ENCODE data around the gene WNK2.

WNK2 gene

GRCh38 chr9:93183131-93183662 is 742 bp upstream of the WNK2 start:
- FAIRE-seq = no peak
- TF ChIP-seq POLR2AphosphoS5 (IDR thresholded peaks at IDR 0.05; ENCODE audit: low read depth, low read length) = no peak
- no peak for TF ChIP-seq TAF1 (IDR thresholded peaks at IDR 0.05; ENCODE audit: low read depth, low read length)
- no peak for TF ChIP-seq POU2F2 (IDR thresholded peaks at IDR 0.05; ENCODE audit: low read depth, low read length)
- TF ChIP-seq SPI1 (IDR thresholded peaks at IDR 0.05; ENCODE audit: low read depth, low read length) = no peak
- no peak for TF ChIP-seq PAX5 (IDR thresholded peaks at IDR 0.05; ENCODE audit: insufficient read depth, low read length, severe bottlenecking)
- no peak for TF ChIP-seq POLR2A (IDR thresholded peaks at IDR 0.05; ENCODE audit: low read depth, low read length)
- DNase-seq (ENCODE audit: insufficient read length, low spot score) = no peak

- TF ChIP-seq PAX5 (IDR thresholded peaks at IDR 0.05; ENCODE audit: insufficient read depth, low read length, severe bottlenecking) = no peak
- TF ChIP-seq POU2F2 (IDR thresholded peaks at IDR 0.05; ENCODE audit: low read depth, low read length) = no peak
- no peak for TF ChIP-seq SPI1 (IDR thresholded peaks at IDR 0.05; ENCODE audit: low read depth, low read length)
- TF ChIP-seq POLR2A (IDR thresholded peaks at IDR 0.05; ENCODE audit: low read depth, low read length) = no peak
- no peak for TF ChIP-seq TAF1 (IDR thresholded peaks at IDR 0.05; ENCODE audit: low read depth, low read length)
- TF ChIP-seq POLR2AphosphoS5 (IDR thresholded peaks at IDR 0.05; ENCODE audit: low read depth, low read length) = no peak
- FAIRE-seq (no peak), DNase-seq (ENCODE audit: insufficient read length, low spot score) (no peak)
Observed at GRCh38 chr9:93184432-93185265, 710 bp downstream of the WNK2 start.

GRCh38 chr9:93185266-93186214 is 1.6 kb downstream of the WNK2 start:
- DNase-seq (ENCODE audit: insufficient read length, low spot score) (no peak), FAIRE-seq (no peak)
- TF ChIP-seq TAF1 (IDR thresholded peaks at IDR 0.05; ENCODE audit: low read depth, low read length) = no peak
- no peak for TF ChIP-seq POU2F2 (IDR thresholded peaks at IDR 0.05; ENCODE audit: low read depth, low read length)
- TF ChIP-seq SPI1 (IDR thresholded peaks at IDR 0.05; ENCODE audit: low read depth, low read length) = no peak
- no peak for TF ChIP-seq POLR2A (IDR thresholded peaks at IDR 0.05; ENCODE audit: low read depth, low read length)
- TF ChIP-seq POLR2AphosphoS5 (IDR thresholded peaks at IDR 0.05; ENCODE audit: low read depth, low read length) = no peak
- TF ChIP-seq PAX5 (IDR thresholded peaks at IDR 0.05; ENCODE audit: insufficient read depth, low read length, severe bottlenecking) = no peak

GRCh38 chr9:93186215-93186945 is 2.4 kb downstream of the WNK2 start:
- FAIRE-seq (no peak), DNase-seq (ENCODE audit: insufficient read length, low spot score) (no peak)
- TF ChIP-seq TAF1 (IDR thresholded peaks at IDR 0.05; ENCODE audit: low read depth, low read length) = no peak
- no peak for TF ChIP-seq POU2F2 (IDR thresholded peaks at IDR 0.05; ENCODE audit: low read depth, low read length)
- no peak for TF ChIP-seq POLR2A (IDR thresholded peaks at IDR 0.05; ENCODE audit: low read depth, low read length)
- TF ChIP-seq PAX5 (IDR thresholded peaks at IDR 0.05; ENCODE audit: insufficient read depth, low read length, severe bottlenecking) = no peak
- no peak for TF ChIP-seq SPI1 (IDR thresholded peaks at IDR 0.05; ENCODE audit: low read depth, low read length)
- TF ChIP-seq POLR2AphosphoS5 (IDR thresholded peaks at IDR 0.05; ENCODE audit: low read depth, low read length) = no peak

GRCh38 chr9:93187047-93187446 is 3.1 kb downstream of the WNK2 start:
- FAIRE-seq (no peak), DNase-seq (ENCODE audit: insufficient read length, low spot score) (no peak)
- TF ChIP-seq POLR2A (IDR thresholded peaks at IDR 0.05; ENCODE audit: low read depth, low read length) (no peak), POU2F2 (IDR thresholded peaks at IDR 0.05; ENCODE audit: low read depth, low read length) (no peak), PAX5 (IDR thresholded peaks at IDR 0.05; ENCODE audit: insufficient read depth, low read length, severe bottlenecking) (no peak), SPI1 (IDR thresholded peaks at IDR 0.05; ENCODE audit: low read depth, low read length) (no peak), TAF1 (IDR thresholded peaks at IDR 0.05; ENCODE audit: low read depth, low read length) (no peak), POLR2AphosphoS5 (IDR thresholded peaks at IDR 0.05; ENCODE audit: low read depth, low read length) (no peak)

- TF ChIP-seq TAF1 (IDR thresholded peaks at IDR 0.05; ENCODE audit: low read depth, low read length) (no peak), POLR2AphosphoS5 (IDR thresholded peaks at IDR 0.05; ENCODE audit: low read depth, low read length) (no peak), POLR2A (IDR thresholded peaks at IDR 0.05; ENCODE audit: low read depth, low read length) (no peak), POU2F2 (IDR thresholded peaks at IDR 0.05; ENCODE audit: low read depth, low read length) (no peak), SPI1 (IDR thresholded peaks at IDR 0.05; ENCODE audit: low read depth, low read length) (no peak), PAX5 (IDR thresholded peaks at IDR 0.05; ENCODE audit: insufficient read depth, low read length, severe bottlenecking) (no peak)
- FAIRE-seq (no peak), DNase-seq (ENCODE audit: insufficient read length, low spot score) (no peak)
Observed at GRCh38 chr9:93187574-93187973, 3.6 kb downstream of the WNK2 start.

- TF ChIP-seq PAX5 (IDR thresholded peaks at IDR 0.05; ENCODE audit: insufficient read depth, low read length, severe bottlenecking) (no peak), TAF1 (IDR thresholded peaks at IDR 0.05; ENCODE audit: low read depth, low read length) (no peak), POU2F2 (IDR thresholded peaks at IDR 0.05; ENCODE audit: low read depth, low read length) (no peak), POLR2A (IDR thresholded peaks at IDR 0.05; ENCODE audit: low read depth, low read length) (no peak), POLR2AphosphoS5 (IDR thresholded peaks at IDR 0.05; ENCODE audit: low read depth, low read length) (no peak), SPI1 (IDR thresholded peaks at IDR 0.05; ENCODE audit: low read depth, low read length) (no peak)
- DNase-seq (ENCODE audit: insufficient read length, low spot score) (no peak), FAIRE-seq (no peak)
Observed at GRCh38 chr9:93188426-93189368, 4.8 kb downstream of the WNK2 start.
